Smooth muscle cell (in vitro differentiated cells): ENCODE data around the gene KIF16B. TPM values are rescaled to one million over a fixed set of nuclear protein-coding genes. Genes with fewer than 3 reads are reported as not detected.

Experiments used
- DNase-seq: peaks from one replicate; lab custom pipeline; 2025; ENCODE audit not compliant: unreplicated experiment; lab: John Stamatoyannopoulos, UW
- H2AFZ ChIP-seq: fragments of 200-600 bp; sonication (generic); 2 replicates; pipeline ENCODE4 v1.6.0; 2016; ENCODE audit warnings: antibody characterized with exemption, low read depth, mild to moderate bottlenecking
- H3F3A ChIP-seq: fragments of 200-600 bp; sonication (generic); 2 replicates; pipeline ENCODE4 v1.6.0; 2017; ENCODE audit warnings: antibody characterized with exemption, low read depth
- H3K27ac ChIP-seq: fragments of 200-600 bp; sonication (generic); 2 replicates; pipeline ENCODE4 v1.5.1; 2016; ENCODE audit warnings: low read depth, mild to moderate bottlenecking
- H3K27me3 ChIP-seq: fragments of 200-600 bp; sonication (generic); 2 replicates; pipeline ENCODE4 v1.6.1; 2016; ENCODE audit warnings: low read depth, mild to moderate bottlenecking
- H3K36me3 ChIP-seq: fragments of 200-600 bp; sonication (generic); 2 replicates; pipeline ENCODE4 v1.5.1; 2016; ENCODE audit warnings: low read depth
- H3K4me1 ChIP-seq: fragments of 200-600 bp; sonication (generic); 2 replicates; pipeline ENCODE4 v1.5.1; 2016; ENCODE audit warnings: low read depth
- H3K4me2 ChIP-seq: fragments of 200-600 bp; sonication (generic); 2 replicates; pipeline ENCODE4 v1.6.0; 2016; ENCODE audit warnings: mild to moderate bottlenecking
- H3K4me3 ChIP-seq: fragments of 200-600 bp; sonication (generic); 2 replicates; pipeline ENCODE4 v1.5.1; 2016; ENCODE audit warnings: mild to moderate bottlenecking
- H3K79me2 ChIP-seq: fragments of 200-600 bp; sonication (generic); 2 replicates; pipeline ENCODE4 v1.6.0; 2016; ENCODE audit warnings: low read depth, mild to moderate bottlenecking
- H3K9ac ChIP-seq: fragments of 200-600 bp; sonication (generic); 2 replicates; pipeline ENCODE4 v1.6.0; 2016; ENCODE audit warnings: low read depth
- H3K9me3 ChIP-seq: fragments of 200-600 bp; sonication (generic); replicated peaks from 2 replicates; pipeline ENCODE4 v1.5.1; 2016; ENCODE audit warnings: low read depth
- H4K20me1 ChIP-seq: fragments of 200-600 bp; sonication (generic); 2 replicates; pipeline ENCODE4 v1.6.0; 2016; ENCODE audit warnings: low read depth
- CTCF ChIP-seq: fragments of 200-600 bp; sonication (generic); IDR thresholded peaks from 2 replicates; pipeline ENCODE4 v1.5.1; 2017; ENCODE audit warnings: borderline replicate concordance, mild to moderate bottlenecking, antibody characterized with exemption; ENCODE audit not compliant: insufficient read depth, poor library complexity, severe bottlenecking
- WGBS: methylation state at CpG from one replicate; pipeline ENCODE4 v1.1.7; 2016; ENCODE audit warnings: low lambda C conversion rate; 5-methylcytosine and 5-hydroxymethylcytosine counted together
- polyA plus RNA-seq: library from polyadenylated mRNA; unstranded; fragments of >200 nt; fragmentation: Nextera tagmentation; extraction: Ambion mirVana; gene quantifications from 2 replicates; pipeline ENCODE4 v1.2.1, GENCODE V29; 2016
- total RNA-seq: library from RNA; depleted of rRNA; stranded (reverse); fragments of >200 nt; gene quantifications from 2 replicates; pipeline ENCODE4 v1.2.3, GENCODE V29; 2014

KIF16B gene
- total and polyA plus RNA-seq, 2 experiments from 2014 or later = 3.6 to 12.9 TPM

GRCh38 chr20:16272780-16273360, 300.4 kb downstream of the KIF16B start:
- Histone ChIP-seq H3K4me3 (no peak overlapping the region), H3K27ac (no peak overlapping the region), H3K4me1 (no peaks in the 10 kb centered on the region), H3K4me2 (no peak overlapping the region), H3K9me3 (no peaks in the 10 kb centered on the region), H3K9ac (no peak overlapping the region), H4K20me1 (no peaks in the 10 kb centered on the region), H3F3A (no peaks in the 10 kb centered on the region), H2AFZ (no peak overlapping the region), H3K27me3 (no peaks in the 10 kb centered on the region), H3K79me2 (no peaks in the 10 kb centered on the region), H3K36me3 (no peaks in the 10 kb centered on the region)
- DNase-seq = no peak
- TF ChIP-seq CTCF = no peak
- WGBS = 97% methylated on average over 20 of the region's 20 CpGs

- no peak for TF ChIP-seq CTCF
- Histone ChIP-seq H2AFZ (no peak overlapping the region), H3K4me2 (no peak overlapping the region), H3K79me2 (no peaks in the 10 kb centered on the region), H3K27ac (no peak overlapping the region), H3K4me1 (no peaks in the 10 kb centered on the region), H3K9ac (no peak overlapping the region), H3K9me3 (no peaks in the 10 kb centered on the region), H3F3A (no peaks in the 10 kb centered on the region), H3K4me3 (no peak overlapping the region), H3K36me3 (no peaks in the 10 kb centered on the region), H3K27me3 (no peaks in the 10 kb centered on the region), H4K20me1 (no peaks in the 10 kb centered on the region)
- WGBS = 44% methylated on average over 1 of the region's 1 CpG
- DNase-seq = no peak
These were observed 301.8 kb downstream of the KIF16B start for GRCh38 chr20:16271450-16271849.

GRCh38 chr20:16270989-16271388, 302.3 kb downstream of the KIF16B start:
- Histone ChIP-seq H3K4me1 (no peaks in the 10 kb centered on the region), H4K20me1 (no peaks in the 10 kb centered on the region)
- 86% methylated on average over 4 of the region's 4 CpGs for WGBS

More at GRCh38 chr20:16270989-16271388, 302.3 kb downstream of the KIF16B start:
- no peaks in the 10 kb centered on the region for H3K27me3 ChIP-seq
- H3K36me3 ChIP-seq = no peaks in the 10 kb centered on the region
- H3K79me2 ChIP-seq = no peaks in the 10 kb centered on the region
- H3F3A ChIP-seq = no peaks in the 10 kb centered on the region
- H3K4me2 ChIP-seq = no peak overlapping the region
- H2AFZ ChIP-seq = no peak overlapping the region
- no peak overlapping the region for H3K9ac ChIP-seq
- no peak for DNase-seq
- no peak overlapping the region for H3K27ac ChIP-seq
- H3K4me3 ChIP-seq = no peak overlapping the region
- H3K9me3 ChIP-seq = no peaks in the 10 kb centered on the region
- no peak for TF ChIP-seq CTCF
